Stomach (tissue), 4 donors: Measurements from ENCODE around the gene XPO5.
A peak's percentile ranks its signal among the peaks of the same experiment; 100 is the strongest.

Experiments
- CTCF ChIP-seq, 7 experiments: fragments of 450-650 bp in 4 of 7; fragments of 200-600 bp in 3 of 7; sonication (generic) in 3 of 7; IDR thresholded peaks; one replicate each; pipeline ENCODE4 v1.5.1; 2016 to 2019; ENCODE audit warnings: antibody characterized with exemption in 7 of 7, control low read depth in 2 of 7, mild to moderate bottlenecking in 1 of 7
- EP300 ChIP-seq: sonication (generic); formaldehyde crosslinking; IDR thresholded peaks from one replicate; pipeline ENCODE4 v1.6.1; 2017; ENCODE audit warnings: antibody characterized with exemption
- POLR2A ChIP-seq, 4 donors: fragments of 450-650 bp; IDR thresholded peaks; one replicate each; pipeline ENCODE4 v1.6.1; 2016; ENCODE audit warnings: antibody characterized with exemption in 4 of 4, control low read depth in 2 of 4, mild to moderate bottlenecking in 1 of 4, moderate library complexity in 1 of 4
- POLR2AphosphoS5 ChIP-seq, 3 donors: sonication (generic); formaldehyde crosslinking; IDR thresholded peaks; one replicate each; pipeline ENCODE4 v1.6.1; 2016; ENCODE audit warnings: antibody characterized with exemption in 3 of 3

GRCh38 chr6:43575772-43576551 is at the start of gene XPO5, which contains the start of gene POLH:
- TF ChIP-seq CTCF (IDR thresholded peaks at IDR 0.05) = no peak
- peak; percentile 84 to 97 (median 97) for TF ChIP-seq POLR2AphosphoS5 (IDR thresholded peaks at IDR 0.05)
- TF ChIP-seq POLR2A (IDR thresholded peaks at IDR 0.05) = peak in 2 of 4 donors; percentile 57 to 58
- TF ChIP-seq EP300 = no peak
